Stimulated activated CD8-positive, alpha-beta memory T cell treated with anti-CD3 and anti-CD28 coated beads, Interleukin-7, amount 100 ng/mL, for 24 hours (primary cell): ENCODE results near the gene C16orf74.

Experiments used
- DNase-seq: peaks from one replicate; pipeline ENCODE4 v3.0.0-alpha.2; 2020; ENCODE audit warnings: low read depth

The C16orf74 gene

DNA sequence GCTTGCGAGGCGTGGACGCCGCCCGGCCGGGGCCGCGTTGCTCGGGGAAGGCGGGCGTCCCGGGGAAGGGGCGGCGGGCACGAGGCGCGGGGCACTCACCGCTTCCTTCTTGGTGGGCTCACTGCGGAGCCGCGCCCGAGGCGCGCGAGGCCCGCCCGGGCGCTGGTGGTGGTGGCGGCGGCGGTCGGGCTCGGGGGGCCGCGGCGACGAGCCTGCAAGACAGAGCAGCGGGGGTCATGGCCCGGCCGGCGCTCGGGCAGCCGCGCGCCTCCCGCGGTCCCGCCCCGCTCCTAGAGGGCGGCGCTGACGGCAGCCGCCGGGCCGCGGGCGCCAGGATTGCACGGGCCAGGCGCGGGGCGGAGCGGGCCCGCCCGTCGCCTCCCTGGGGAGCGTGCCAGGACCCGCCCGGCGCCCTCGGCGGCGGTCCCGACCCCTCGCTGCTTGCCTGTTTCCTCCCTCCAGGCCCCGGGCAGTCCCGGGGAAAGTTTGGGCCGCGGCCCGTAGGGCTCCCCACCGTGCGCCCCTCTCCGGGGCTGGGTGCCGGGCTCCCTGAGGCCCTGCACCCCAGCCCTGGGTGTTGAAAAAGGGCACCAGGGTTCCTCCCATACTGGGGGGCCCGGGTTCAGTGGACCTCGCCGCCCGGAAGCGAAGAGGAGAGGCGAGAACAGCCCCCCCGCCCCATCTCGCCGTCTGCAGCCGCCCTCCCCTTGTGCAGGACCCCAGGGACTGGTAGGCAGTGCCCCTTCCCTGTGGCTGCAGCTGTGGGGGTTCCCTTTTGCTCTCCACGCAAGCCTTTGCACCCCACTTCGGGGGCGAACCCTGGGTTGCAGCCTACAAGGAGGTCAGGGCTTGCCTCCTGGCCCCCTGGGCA is at the start of gene C16orf74:
TSS of gene C16orf74 (minus strand) at position 270 of the 871 bp plus-strand sequence. CDS start 15,879 bp downstream, outside the sequence.
- no peak for DNase-seq

DNA sequence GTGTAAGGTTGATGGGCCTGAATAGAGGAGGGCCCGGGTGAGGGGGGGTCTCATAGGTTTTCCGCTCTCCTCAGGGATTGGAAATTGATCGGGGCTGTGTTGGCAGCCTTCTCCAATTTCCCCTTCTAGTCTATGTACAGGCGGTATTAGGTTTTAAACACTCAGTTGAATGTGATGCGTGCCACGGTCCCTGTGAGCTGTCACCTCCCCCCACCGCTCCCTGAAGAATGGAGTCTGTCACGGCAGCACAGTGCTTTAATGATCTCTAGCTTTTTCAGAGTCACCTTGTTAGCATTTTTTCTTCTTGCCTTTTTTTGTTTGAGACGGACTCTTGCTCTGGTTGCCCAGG is 49.4 kb upstream of the C16orf74 start:
- DNase-seq, result no peak

DNA sequence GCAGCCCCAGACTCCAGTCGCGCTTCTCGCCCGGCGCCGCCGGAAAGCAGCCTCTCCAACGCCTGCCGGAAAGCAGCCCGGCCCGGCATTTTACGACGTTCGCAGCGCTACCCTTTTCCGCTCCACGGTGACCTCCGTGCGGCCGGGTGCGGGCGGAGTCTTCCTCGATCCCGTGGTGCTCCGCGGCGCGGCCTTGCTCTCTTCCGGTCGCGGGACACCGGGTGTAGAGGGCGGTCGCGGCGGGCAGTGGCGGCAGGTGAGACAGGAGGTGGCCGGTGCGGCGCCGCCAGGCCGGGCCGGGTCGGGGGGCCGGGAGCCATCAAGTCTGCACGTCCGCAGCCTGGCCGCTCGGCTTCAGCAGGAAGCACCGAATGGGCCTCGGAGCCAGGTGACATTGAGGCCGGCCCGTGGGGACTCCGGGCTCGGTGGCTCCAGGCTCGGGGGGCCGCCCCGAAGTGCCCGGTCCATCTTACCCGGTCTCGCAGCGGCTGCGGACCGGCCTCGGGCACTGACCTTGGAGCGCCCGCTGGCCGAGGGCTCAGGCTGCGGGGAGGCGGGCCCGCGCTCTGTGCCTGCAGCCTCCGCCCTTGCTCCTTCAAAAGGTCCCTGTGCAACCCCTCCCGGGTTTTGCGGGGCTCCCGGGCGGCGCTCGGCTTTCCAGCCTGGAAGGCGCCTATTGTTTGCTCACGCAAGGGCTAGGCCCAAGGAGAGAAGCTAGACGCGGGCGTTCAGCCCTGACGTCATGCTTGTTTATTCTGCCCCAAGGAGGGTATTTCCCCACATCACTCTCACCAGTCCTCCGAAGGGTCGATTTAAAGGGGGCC is 48.8 kb upstream of the C16orf74 start, which contains the start of the genes COX4I1 and EMC8:
TSS of gene COX4I1 (plus strand) at position 199 of the 824 bp plus-strand sequence. CDS start 1,511 bp downstream, outside the sequence.
TSS of gene EMC8 (minus strand) at position 48 of the 824 bp plus-strand sequence. CDS start 249 bp downstream, outside the sequence.
- DNase-seq, result peak; percentile 79

DNA sequence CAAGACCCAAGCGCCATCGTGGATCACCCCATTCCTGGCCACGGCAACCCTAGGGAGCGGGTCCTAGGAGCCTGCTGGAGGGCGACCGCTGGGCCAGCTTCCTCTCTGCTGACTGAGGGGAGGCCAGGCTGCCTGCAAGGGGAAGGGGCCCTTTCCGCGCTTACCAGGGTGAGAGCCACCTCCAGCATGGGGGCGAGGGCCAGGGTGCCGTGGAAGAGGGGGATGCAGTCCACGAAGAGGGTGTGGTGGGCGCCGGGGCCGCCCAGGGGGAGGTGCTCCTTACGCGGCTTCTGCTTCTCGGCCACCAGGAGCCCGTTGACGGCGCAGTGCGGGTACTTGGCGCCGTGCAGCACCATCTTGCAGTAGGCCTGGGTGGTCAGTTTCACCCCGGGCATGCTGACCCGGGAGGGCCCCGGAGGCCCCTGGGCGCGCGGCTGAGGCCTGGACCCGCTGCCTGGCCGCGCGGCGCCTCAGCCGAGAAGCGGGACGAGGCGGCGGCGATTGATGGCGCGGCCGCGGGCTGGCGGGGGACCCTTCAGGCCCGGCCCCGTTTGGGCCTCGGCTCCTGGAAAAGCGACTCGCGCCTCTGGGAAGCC is 48.1 kb upstream of the C16orf74 start:
- no peak for DNase-seq

DNA sequence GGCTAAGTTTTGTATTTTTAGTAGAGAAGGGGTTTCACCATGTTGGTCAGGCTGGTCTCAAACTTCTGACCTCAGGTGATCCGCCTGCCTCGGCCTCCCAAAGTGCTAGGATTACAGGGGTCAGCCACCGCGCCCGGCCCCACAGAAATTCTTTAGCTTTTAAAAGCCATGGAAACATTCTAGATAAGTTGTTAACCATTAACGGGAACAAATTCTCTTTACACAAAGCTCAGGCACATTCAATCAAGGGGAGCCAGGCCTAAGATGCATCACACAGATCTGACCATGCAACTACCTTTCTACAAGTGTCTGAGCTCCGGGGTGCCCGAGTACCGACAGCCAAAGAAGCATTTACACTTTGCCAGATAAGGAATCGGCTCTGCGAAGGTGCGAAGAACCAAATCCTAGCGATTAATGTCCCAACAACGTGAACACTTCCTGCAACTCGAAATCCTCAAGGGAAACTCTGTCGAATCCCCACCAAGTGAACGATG is 47.4 kb upstream of the C16orf74 start:
- DNase-seq, result no peak

DNA sequence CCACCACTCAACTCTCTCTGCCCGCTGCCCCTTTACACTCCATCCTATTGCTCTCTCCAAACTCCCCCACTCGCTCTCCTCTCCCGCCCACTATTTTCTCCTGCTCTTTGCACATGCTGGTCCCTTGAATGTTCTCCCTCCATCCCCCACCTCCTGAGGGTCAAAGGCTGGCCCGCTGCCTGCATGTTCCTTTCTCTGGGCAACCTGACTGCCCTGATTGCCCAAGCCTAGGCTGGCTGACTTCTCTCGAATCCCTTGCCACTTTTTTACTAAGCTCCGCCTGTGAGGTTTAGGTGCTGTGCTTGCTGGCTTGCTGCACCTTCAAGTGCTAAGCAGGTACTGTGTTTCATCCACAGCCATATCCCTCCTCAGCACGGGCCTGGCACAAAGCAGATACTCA is 45.7 kb upstream of the C16orf74 start:
- DNase-seq, result no peak

DNA sequence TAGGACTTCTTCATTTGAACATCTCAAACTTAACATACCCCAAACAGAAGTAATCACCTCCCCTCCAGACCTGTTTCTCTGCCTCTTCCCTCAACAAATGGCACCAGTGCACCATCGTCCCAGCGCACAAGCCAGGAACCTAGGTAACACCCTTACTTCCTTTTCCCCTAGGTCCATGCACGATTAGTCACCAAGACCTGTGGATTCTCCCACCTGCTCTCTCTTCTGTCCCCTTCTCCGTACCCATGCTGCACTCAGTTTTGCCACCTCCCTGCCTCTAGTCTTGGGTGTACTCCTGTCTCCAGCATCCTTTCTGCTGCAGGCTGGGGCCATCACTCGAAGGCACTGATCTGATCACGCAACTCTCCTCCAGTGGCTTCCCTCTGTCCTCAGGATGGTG is 45.3 kb upstream of the C16orf74 start:
- DNase-seq, result no peak

DNA sequence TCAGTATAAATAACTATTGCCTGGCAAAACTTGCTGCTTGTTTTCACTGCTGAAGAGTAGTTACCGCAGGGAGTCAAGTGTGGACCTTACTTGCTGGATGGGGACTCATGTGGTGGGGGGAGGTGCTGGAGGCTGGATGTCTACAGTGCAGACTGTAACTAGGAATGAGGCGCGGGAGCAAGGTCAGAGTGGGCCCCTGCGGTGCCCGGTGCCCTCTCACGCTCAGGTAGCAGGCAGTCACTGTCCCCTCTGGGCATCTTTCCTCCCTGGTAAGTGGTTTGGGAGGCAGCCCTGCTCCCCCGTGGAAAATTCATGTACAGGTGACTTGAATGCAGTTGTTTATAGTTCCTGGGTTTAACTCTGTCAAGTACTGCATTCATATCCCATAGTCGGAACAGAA is 43.8 kb upstream of the C16orf74 start:
- DNase-seq, result no peak

DNA sequence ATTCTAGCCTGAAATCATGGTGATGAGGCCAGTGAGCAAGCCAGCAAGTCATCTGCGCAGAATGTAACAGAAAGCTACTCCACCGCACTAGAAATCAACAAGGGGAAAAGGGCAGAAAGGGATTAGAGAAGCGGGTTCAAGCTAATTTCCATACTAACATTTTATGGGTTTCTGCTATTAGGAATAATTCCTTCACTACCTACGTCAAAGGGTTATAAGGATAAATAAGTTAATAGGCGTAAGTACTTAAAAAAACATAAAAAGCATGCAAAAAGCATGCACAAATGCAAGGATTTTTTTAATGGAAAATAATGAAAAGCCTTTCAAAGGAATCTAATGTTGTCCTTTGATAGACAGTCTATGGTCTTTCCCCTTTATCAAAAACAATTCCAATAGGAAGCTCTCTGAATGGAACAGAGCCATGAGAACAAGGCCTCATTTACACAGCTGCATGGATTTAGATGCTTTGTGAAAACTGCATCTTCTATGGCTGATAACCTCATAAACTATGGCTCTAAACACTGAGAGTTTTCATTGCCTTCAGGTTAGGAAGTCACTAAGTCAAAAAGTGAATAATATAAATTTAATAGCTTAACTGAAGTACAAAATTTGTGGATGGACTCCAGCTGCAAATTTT is 42.9 kb upstream of the C16orf74 start:
- no peak for DNase-seq

DNA sequence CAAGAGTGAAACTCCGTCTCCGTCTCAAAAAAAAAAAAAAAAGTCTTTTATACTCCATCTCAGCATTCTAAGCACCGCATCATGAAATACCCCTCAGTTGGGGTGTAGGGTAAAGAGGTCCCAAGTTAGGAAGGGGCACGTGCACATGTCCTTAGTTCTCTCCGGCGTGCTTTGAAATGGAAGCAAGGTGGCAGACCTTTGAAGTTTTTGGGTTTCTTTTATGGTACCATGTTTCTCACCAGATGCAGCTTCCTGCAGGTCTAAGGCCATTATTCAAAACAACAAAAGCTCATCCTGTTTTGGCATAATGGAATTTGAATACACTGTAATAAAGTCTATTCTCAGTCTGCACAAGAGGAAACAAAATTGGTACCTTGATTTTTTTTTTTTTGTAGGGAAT is 38.9 kb upstream of the C16orf74 start:
- DNase-seq, result no peak

DNA sequence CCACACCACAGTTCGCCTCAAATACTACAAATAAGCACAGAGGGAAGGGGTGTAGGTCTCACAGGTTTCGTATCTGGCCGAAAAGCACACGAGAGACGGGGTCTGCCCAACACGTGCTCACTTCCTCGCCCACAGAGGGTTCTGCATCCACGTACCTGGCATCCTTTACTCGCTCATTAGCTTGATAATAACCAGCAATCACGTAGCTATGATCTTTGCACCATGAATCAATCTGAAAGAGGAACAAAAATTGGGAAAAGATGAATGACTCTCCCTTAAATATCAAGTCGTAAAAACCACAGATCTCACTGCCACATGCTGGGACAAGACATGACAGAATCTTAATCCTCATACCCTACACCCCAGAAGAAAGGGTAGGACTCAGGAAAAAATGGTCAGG is 37.9 kb upstream of the C16orf74 start:
- DNase-seq, result no peak

DNA sequence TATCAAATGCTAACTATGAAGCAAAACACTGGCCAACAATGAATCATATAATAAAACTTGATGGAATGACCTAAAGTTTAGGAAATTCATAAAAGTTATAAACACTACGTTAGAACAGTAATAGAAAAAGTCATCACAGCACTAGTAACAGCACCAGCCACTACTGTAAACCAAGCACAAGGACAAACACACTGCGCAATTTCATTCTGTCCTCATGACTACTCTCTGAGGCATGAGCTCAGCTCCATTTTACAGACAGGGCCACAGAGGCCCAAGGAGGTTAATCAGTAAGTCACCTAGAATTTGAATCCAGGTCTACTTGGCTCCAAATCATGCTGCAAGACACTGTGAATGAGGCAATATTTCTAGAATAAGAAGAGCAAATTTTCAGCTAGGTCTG is 35.0 kb upstream of the C16orf74 start:
- no peak for DNase-seq

DNA sequence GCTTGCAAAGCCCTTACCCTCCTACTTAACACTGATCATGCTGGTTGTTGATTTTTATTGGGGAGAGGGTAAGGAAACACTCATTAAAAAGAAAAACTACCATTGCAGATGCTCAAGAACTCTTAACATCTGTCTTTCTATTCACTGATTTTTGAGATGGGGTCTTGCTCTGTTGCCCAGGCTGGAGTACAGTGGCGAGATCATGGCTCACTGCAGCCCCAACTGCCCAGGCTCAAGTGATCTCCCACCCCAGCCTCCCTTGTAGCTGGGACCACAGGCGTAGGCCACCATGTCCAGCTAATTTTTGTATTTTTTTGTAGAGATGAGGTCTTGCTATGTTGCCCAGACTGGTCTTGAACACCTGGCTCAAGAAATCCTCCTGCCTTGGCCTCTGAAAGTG is 33.9 kb upstream of the C16orf74 start:
- DNase-seq, result no peak

DNA sequence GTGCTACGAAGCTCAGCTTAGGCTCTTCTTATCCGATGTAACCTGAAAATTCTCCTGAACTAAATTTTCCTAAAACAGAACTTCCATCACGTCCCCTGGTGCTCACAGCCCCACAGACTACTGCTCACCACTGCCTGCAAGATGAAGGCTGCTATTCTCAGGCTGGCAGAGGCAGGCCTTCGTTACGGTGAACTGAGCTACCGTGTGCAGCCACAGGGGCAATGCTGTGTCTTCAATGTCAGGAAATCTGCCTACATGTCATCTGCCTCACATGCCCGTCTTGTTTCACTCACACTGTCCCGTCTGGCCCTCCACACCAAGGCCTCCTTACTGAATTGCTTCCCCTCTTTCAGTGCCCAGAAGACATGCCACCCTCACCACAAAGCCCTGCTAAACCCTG is 32.5 kb upstream of the C16orf74 start:
- no peak for DNase-seq

DNA sequence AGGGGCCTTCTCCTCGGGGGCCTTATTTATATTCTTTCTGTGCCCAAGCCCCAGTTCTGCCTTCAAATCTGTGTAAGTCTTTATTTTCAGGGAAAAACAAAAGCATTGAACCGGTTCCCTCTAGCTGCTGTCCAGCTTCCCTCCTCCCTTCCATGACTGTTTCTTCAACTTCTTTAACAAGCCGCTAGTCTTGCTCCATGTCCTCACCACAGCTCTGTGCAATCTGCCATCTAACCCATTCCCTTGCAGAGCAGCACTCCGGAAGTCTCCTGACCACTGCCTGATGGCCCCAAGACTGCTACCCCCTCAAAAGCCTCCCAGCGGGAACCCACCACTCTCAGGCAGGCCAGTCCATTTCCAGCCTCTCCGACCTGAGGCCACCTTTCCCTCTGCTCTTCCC is 31.6 kb upstream of the C16orf74 start:
- DNase-seq, result no peak

DNA sequence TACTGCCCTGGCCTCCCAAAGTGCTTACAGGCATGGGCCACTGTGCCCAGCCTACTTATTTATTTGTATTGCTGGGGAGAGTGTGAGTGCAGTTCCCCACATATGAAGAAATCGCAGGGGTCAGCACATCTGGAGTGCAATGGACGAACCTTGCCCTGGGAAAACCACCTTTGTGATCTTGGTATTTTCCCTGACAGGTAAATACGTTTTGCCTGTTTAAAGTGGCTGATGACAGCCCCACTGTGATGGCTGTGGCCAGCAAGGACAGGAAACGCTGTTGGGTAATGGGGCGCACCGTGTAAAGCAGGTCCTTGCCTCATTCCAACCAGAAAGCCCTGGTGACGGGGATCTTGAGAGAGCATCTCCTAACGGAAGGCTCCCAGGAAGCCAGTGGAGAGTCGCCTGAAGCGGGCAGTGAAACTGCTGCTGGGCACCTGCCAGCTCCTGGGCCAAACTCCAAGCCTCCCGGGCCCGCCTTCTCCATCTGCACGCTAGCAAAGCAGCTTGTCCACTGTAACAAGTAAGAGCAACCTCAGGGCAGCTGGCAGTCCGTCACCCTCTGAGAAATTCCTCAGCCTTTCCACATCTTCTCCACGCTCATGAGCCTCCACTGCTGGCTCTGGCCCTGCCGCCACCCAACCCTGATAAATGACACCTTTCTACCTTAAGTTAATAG is 30.9 kb upstream of the C16orf74 start:
- no peak for DNase-seq

DNA sequence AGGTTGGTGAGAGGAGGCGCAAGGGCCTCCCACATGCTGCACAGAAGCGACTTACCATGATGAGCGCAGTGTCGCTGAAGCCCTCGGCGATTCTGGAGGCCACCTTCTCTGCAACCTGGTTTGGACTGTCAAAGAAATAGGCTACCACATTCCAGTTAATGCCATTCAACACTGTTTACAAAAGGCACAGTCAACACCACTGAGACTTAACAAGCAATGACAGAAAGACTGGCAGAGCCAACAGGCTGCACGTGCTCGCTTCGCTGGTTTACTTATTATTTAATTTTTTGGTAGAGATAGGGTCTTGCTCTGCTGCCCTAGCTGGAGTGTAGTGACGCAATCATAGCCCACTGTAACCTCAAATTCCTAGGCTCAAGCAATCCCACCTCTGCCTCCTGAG is 30.3 kb upstream of the C16orf74 start:
- no peak for DNase-seq

DNA sequence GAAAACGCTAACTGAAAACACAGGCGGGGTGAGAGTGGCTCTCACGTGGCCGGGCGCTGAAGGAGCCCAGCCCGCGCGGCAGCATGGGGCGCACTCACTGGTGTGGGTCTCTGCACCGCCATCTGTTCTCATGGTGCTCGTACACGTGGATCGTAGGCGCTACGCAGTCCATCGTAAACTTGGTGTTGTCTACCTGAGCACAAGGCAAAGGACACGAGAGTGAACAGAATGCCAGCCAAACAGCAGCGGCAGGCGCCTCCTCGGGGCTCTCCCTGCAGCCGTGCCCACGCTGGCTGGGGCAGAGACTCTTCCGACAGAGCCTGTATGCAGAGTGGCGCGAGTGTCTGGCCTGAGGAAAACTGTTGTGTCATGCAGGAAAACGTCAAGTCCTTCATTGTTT is 29.4 kb upstream of the C16orf74 start:
- DNase-seq, result no peak

DNA sequence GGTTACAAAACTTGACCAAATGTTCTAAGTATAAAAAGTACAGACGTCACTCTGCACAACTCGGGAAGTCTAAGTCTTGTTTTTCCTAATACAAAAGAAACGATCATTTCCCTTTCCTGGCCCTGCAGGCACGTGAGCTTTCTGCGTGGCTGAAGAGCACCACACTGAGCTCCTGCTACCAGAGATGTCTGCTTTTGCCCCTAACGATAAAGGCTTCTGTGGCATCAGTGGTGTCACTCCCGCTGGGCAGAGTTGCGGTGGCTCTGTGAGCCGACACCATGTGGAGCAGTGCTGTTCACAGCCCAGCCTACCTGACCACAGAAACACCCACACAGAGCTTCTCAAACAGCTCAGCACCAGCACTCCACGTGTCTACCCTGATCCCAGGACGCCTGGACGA is 28.0 kb upstream of the C16orf74 start:
- no peak for DNase-seq

DNA sequence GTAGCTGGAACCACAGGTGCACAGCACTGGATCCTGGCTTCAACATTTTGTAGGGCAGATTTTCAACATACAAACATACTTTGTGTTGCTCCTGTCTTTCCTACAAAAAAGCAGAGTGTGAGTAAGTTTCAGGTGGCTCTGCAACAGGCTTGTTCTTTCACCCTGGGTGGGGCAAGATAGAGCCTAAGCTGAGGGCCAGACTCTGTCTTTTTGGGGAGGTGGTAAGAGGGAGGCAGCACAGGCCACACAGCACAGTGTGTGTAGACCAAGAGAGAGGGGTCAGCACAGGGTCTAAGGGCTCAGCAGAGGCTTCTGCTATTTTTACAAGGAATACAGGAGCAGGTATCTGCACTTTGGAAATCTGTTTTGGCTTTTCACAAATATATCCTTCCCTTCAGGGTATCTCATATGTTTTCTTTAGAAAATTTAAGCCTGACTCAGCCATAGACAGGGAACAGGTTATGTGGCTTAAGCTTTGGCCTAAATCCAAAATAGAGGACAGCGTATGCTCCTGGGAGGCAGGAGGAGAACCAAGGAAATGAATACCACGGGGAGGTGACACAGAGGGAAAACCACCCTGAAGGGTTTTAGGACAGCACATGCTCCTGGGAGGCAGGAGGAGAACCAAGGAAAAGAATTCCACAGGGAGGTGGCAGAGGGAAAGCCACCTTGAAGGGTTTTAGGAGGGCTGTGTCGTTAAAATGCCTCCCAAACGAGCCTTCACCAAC is 26.9 kb upstream of the C16orf74 start:
- DNase-seq, result no peak

DNA sequence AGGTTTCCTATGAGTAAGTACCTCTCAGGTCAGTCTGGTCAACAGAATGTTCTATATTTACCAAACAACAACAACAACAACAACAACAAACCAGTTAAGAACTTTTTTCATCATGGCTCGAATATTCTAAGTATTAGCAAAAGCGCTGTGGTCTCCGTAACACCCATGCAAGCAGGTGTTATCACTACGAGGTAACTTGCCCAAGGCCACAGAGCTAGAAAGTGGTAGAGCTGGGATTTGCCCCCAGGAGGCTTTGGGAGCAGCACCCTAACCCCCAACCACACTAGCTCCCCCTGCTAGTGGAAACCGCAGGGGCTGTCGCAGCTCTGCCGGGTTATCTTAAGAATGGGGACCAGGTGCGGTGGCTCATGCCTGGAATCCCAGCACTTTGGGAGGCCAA is 23.9 kb upstream of the C16orf74 start:
- no peak for DNase-seq
